ENCODE results near the gene PEDS1. TPM values are rescaled to one million over a fixed set of nuclear protein-coding genes. Genes with fewer than 3 reads are reported as not detected.

Gene PEDS1
- total and polyA plus RNA-seq, 2 of the 13 experiments (the other 11 are each of a cell fraction or from before 2014, with no cell fraction given) = 30.5 to 93.9 TPM

DNA sequence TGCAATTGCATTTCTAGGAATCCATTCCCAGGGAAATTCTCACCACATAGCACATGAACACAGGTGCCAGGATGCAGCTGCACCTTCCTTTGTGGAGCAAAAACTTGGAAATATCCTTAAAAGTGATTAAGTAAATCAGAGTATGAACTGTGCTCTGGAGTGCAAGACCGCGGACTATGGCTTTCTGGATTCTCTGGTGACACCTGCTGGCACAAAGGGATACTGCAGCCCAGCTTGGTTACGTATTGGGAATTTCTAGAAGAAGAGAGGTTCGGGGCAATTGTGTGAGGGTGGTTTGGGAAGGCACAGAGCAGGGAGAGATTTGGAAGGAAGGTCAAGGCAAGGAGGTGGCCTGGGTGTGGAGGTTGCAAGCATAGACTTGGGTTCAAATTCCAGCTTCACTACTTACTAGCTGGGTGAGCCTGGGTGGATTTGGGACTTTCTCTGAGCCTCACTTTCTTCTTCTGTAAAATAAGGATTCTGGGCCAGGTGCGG lies 15.9 kb upstream of the PEDS1 start (continued):
- TF ChIP-seq, protein P1, sequence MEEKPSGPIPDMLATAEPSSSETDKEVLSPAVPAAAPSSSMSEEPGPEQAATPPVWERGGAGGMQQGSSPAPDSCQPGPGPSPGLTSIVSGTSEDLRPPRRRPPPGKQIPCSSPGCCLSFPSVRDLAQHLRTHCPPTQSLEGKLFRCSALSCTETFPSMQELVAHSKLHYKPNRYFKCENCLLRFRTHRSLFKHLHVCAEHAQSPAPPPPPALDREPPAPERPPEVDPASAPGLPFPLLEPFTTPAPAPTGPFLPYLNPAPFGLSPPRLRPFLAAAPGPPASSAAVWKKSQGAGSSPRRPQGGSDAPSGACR (CRISPR knock-in tag; IDR thresholded peaks at IDR 0.05) = 0 out of 2 replicates have a peak, but pooled peaks have one; percentile 69
- peak; percentile 51; the same call in 1 of the 2 replicates for TF ChIP-seq HDAC2 (CRISPR knock-in tag; IDR thresholded peaks at IDR 0.05)
- no peak for TF ChIP-seq ZNF260 (CRISPR knock-in tag; IDR thresholded peaks at IDR 0.05; ENCODE audit: borderline replicate concordance, low read depth)
- TF ChIP-seq, protein P2, sequence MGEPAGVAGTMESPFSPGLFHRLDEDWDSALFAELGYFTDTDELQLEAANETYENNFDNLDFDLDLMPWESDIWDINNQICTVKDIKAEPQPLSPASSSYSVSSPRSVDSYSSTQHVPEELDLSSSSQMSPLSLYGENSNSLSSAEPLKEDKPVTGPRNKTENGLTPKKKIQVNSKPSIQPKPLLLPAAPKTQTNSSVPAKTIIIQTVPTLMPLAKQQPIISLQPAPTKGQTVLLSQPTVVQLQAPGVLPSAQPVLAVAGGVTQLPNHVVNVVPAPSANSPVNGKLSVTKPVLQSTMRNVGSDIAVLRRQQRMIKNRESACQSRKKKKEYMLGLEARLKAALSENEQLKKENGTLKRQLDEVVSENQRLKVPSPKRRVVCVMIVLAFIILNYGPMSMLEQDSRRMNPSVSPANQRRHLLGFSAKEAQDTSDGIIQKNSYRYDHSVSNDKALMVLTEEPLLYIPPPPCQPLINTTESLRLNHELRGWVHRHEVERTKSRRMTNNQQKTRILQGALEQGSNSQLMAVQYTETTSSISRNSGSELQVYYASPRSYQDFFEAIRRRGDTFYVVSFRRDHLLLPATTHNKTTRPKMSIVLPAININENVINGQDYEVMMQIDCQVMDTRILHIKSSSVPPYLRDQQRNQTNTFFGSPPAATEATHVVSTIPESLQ (CRISPR knock-in tag; conservative IDR thresholded peaks at IDR 0.05) = 0 out of 2 replicates have a peak, but pooled peaks have one; percentile 73
- TF ChIP-seq, protein P3, sequence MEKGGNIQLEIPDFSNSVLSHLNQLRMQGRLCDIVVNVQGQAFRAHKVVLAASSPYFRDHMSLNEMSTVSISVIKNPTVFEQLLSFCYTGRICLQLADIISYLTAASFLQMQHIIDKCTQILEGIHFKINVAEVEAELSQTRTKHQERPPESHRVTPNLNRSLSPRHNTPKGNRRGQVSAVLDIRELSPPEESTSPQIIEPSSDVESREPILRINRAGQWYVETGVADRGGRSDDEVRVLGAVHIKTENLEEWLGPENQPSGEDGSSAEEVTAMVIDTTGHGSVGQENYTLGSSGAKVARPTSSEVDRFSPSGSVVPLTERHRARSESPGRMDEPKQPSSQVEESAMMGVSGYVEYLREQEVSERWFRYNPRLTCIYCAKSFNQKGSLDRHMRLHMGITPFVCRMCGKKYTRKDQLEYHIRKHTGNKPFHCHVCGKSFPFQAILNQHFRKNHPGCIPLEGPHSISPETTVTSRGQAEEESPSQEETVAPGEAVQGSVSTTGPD (CRISPR knock-in tag; IDR thresholded peaks at IDR 0.05) = no peak
- TF ChIP-seq, protein P4, sequence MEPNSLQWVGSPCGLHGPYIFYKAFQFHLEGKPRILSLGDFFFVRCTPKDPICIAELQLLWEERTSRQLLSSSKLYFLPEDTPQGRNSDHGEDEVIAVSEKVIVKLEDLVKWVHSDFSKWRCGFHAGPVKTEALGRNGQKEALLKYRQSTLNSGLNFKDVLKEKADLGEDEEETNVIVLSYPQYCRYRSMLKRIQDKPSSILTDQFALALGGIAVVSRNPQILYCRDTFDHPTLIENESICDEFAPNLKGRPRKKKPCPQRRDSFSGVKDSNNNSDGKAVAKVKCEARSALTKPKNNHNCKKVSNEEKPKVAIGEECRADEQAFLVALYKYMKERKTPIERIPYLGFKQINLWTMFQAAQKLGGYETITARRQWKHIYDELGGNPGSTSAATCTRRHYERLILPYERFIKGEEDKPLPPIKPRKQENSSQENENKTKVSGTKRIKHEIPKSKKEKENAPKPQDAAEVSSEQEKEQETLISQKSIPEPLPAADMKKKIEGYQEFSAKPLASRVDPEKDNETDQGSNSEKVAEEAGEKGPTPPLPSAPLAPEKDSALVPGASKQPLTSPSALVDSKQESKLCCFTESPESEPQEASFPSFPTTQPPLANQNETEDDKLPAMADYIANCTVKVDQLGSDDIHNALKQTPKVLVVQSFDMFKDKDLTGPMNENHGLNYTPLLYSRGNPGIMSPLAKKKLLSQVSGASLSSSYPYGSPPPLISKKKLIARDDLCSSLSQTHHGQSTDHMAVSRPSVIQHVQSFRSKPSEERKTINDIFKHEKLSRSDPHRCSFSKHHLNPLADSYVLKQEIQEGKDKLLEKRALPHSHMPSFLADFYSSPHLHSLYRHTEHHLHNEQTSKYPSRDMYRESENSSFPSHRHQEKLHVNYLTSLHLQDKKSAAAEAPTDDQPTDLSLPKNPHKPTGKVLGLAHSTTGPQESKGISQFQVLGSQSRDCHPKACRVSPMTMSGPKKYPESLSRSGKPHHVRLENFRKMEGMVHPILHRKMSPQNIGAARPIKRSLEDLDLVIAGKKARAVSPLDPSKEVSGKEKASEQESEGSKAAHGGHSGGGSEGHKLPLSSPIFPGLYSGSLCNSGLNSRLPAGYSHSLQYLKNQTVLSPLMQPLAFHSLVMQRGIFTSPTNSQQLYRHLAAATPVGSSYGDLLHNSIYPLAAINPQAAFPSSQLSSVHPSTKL (CRISPR knock-in tag; IDR thresholded peaks at IDR 0.05) = peak; percentile 60
- no peak for TF ChIP-seq CENPT (CRISPR knock-in tag; IDR thresholded peaks at IDR 0.05; ENCODE audit: low read depth)
- TF ChIP-seq KLF6 (CRISPR knock-in tag; IDR thresholded peaks at IDR 0.05) = 0 out of 2 replicates have a peak, but pooled peaks have one; percentile 63
- no peak for TF ChIP-seq GATA4 (IDR thresholded peaks at IDR 0.05; ENCODE audit: borderline replicate concordance, low read depth)
- no peak for TF ChIP-seq KLF12 (CRISPR knock-in tag; IDR thresholded peaks at IDR 0.05; ENCODE audit: borderline replicate concordance)
- TF ChIP-seq GLI4 (CRISPR knock-in tag; IDR thresholded peaks at IDR 0.05; ENCODE audit: borderline replicate concordance) = peak; percentile 31; the same call in 1 of the 2 replicates
- TF ChIP-seq MIXL1 (CRISPR knock-in tag; IDR thresholded peaks at IDR 0.05) = peak; percentile 84
- peak; percentile 88 for TF ChIP-seq XRCC5 (optimal IDR thresholded peaks at IDR 0.05; ENCODE audit: low read length)
- peak; percentile 60 for TF ChIP-seq GATAD1 (CRISPR knock-in tag; IDR thresholded peaks at IDR 0.05)
- no peak for TF ChIP-seq SOX13 (IDR thresholded peaks at IDR 0.05)
- peak in 1 of 2 experiments; percentile 42; a peak in 1 of 4 replicates for TF ChIP-seq SOX13 (CRISPR knock-in tag; conservative IDR thresholded peaks at IDR 0.05 in 1 of 2, IDR thresholded peaks at IDR 0.05 in 1 of 2)
- TF ChIP-seq SOX5 (CRISPR knock-in tag; IDR thresholded peaks at IDR 0.05; ENCODE audit: borderline replicate concordance) = 0 out of 2 replicates have a peak, but pooled peaks have one; percentile 24
- TF ChIP-seq TARDBP (CRISPR knock-in tag; IDR thresholded peaks at IDR 0.05) = 0 out of 2 replicates have a peak, but pooled peaks have one; percentile 32
- 0 out of 2 replicates have a peak, but pooled peaks have one; percentile 19 for TF ChIP-seq SALL2 (CRISPR knock-in tag; IDR thresholded peaks at IDR 0.05)
- peak; percentile 57; the same call in 1 of the 2 replicates for TF ChIP-seq THAP11 (CRISPR knock-in tag; IDR thresholded peaks at IDR 0.05)
- 0 out of 2 replicates have a peak, but pooled peaks have one; percentile 53 for TF ChIP-seq KAT7 (CRISPR knock-in tag; IDR thresholded peaks at IDR 0.05; ENCODE audit: borderline replicate concordance)

Measured in HepG2 (cell line).